ENCODE results near the gene INPP5A. TPM values are rescaled to one million over a fixed set of nuclear protein-coding genes. Genes with fewer than 3 reads are reported as not detected.

The INPP5A gene
- total and polyA plus RNA-seq, 2 donors (not counting 1 experiment from before 2014, with no cell fraction given), result 9.3 to 87.8 TPM

DNA sequence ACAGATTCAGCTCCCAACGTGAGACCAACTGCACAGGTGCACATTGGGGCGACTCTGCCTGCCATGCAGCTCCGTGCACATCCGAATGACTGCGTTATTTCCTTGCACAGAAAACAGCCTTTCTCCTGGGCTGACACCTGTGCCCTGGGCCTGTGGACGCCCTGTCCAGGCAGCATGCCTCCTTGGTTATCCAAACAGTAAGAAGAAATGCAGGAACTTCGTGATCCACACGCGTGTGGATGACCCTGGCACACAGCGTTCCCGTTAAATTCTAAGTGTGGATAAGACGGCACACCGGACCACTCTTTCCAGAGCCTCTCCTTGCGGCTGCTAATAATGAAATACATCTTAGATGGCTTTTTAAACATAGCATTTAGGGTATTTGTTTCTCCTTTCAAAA lies 208.8 kb downstream of the INPP5A start:
- DNase-seq, result no peak
- intact Hi-C loops (cut with micrococcal nuclease), result no loop called here
- Histone ChIP-seq H3K4me3 (ENCODE audit: control extremely low read depth in 1 of 5, extremely low read depth in 1 of 5, insufficient read depth in 1 of 5, low read depth in 2 of 5, low read length in 4 of 5) (no peak overlapping the region), H3K4me1 (ENCODE audit: control insufficient read depth in 2 of 2, insufficient read depth in 2 of 2, low read length in 2 of 2) (no peaks in the 10 kb centered on the region), H2AFZ (ENCODE audit: insufficient read depth, low read depth, low read length, poor library complexity, severe bottlenecking) (no peak overlapping the region), H3K27ac (ENCODE audit: low read length in 2 of 2) (no peak overlapping the region), H3K27me3 (replicated peaks in 1 of 4; ENCODE audit: control extremely low read depth in 1 of 4, control insufficient read depth in 3 of 4, insufficient read depth in 4 of 4, low read length in 3 of 4) (no peaks in the 10 kb centered on the region), H3K9me3 (ENCODE audit: control extremely low read depth in 1 of 3, control insufficient read depth in 2 of 3, insufficient read depth in 1 of 3, low read length in 2 of 3) (peaks cover 0 to 8% (median 0%) of the 10 kb centered on the region in 3 donors), H3K79me2 (ENCODE audit: control insufficient read depth, insufficient read depth, low read length) (no peaks in the 10 kb centered on the region), H3K9ac (ENCODE audit: low read length) (no peak overlapping the region), H3K36me3 (replicated peaks in 1 of 2; ENCODE audit: control extremely low read depth in 1 of 2, control insufficient read depth in 1 of 2, extremely low read depth in 1 of 2, insufficient read depth in 2 of 2, low read length in 1 of 2) (peaks cover 0 to 9% of the 10 kb centered on the region in 2 experiments), H4K20me1 (ENCODE audit: control insufficient read depth, insufficient read depth, low read length, poor library complexity, severe bottlenecking) (peaks cover 43% of the 10 kb centered on the region), H3K4me2 (replicated peaks; ENCODE audit: low read depth, low read length, poor library complexity, severe bottlenecking) (no peak overlapping the region)
- POLR2A ChIA-PET, result no interaction called here
- WGBS (ENCODE audit: insufficient coverage), result 93% methylated on average over 7 of the region's 14 CpGs
- no peak for ATAC-seq (ENCODE audit: low read depth)
- H3K4me3 Mint-ChIP-seq, result no peak overlapping the region
- no peak for TF ChIP-seq EZH2 (IDR thresholded peaks at IDR 0.05; ENCODE audit: borderline replicate concordance, insufficient read depth, low read depth, low read length, poor library complexity, severe bottlenecking)
- TF ChIP-seq CTCF (IDR thresholded peaks at IDR 0.05), result no peak
- H3K27me3 Mint-ChIP-seq, result no peaks in the 10 kb centered on the region
- no peaks in the 10 kb centered on the region for H3K9me3 Mint-ChIP-seq (ENCODE audit: insufficient read depth)
- CTCF ChIA-PET, result no interaction called here
- H3K4me1 Mint-ChIP-seq, result no peaks in the 10 kb centered on the region
- H3K27ac Mint-ChIP-seq, result no peak overlapping the region

DNA sequence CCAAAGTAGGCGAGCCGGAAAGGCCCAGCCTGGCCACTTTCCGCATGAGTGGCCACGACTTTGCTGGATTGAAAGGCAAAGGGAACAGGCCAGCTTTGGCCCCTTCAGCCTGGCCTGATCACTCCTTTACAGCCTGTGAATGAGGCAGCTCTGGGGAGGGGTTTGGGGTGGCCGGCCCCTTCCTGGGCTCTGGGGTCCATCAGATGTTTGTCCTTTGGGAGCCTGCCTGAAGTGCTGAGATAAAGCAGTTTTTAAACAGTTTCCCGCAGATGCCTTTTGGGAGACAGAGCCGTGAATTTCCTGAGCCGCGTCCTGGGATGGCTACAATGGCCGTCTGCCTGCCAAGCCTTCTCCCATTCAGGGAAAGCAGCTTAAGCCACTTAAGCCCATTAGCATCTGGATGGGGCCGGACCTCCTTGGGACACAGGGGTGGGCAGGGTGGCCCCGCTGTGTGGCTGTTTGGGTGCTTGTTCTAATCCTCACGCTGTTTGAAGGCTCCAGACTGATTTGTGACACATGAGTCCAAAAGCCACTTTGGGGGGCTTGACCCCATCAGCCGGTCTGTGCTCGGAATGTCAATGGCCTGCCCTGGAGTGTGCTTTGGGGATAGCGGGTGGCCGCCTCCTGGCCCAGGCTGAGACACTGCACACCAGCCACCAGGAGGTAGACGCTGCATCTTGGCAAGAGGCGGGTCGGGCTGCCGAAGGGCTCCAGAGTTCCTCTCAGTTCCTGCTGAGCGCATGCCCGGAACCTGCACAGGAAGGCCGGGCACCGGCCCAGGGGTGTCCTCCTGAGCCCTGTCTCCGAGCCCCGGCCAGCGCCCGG lies 209.4 kb downstream of the INPP5A start:
- TF ChIP-seq CTCF (IDR thresholded peaks at IDR 0.05) (no peak), EZH2 (IDR thresholded peaks at IDR 0.05; ENCODE audit: borderline replicate concordance, insufficient read depth, low read depth, low read length, poor library complexity, severe bottlenecking) (no peak)
- H3K27ac ChIP-seq (ENCODE audit: low read length in 2 of 2), result no peak overlapping the region
- H3K27me3 ChIP-seq (replicated peaks in 1 of 4; ENCODE audit: control extremely low read depth in 1 of 4, control insufficient read depth in 3 of 4, insufficient read depth in 4 of 4, low read length in 3 of 4), result no peaks in the 10 kb centered on the region
- no peak overlapping the region for H3K4me3 ChIP-seq (ENCODE audit: control extremely low read depth in 1 of 5, extremely low read depth in 1 of 5, insufficient read depth in 1 of 5, low read depth in 2 of 5, low read length in 4 of 5)
- H4K20me1 ChIP-seq (ENCODE audit: control insufficient read depth, insufficient read depth, low read length, poor library complexity, severe bottlenecking), result peaks cover 43% of the 10 kb centered on the region
- Mint-ChIP-seq H3K27me3 (no peaks in the 10 kb centered on the region), H3K4me1 (no peaks in the 10 kb centered on the region), H3K4me3 (no peak overlapping the region), H3K9me3 (ENCODE audit: insufficient read depth) (no peaks in the 10 kb centered on the region), H3K27ac (no peak overlapping the region)
- no peaks in the 10 kb centered on the region for H3K79me2 ChIP-seq (ENCODE audit: control insufficient read depth, insufficient read depth, low read length)
- H3K36me3 ChIP-seq (replicated peaks in 1 of 2; ENCODE audit: control extremely low read depth in 1 of 2, control insufficient read depth in 1 of 2, extremely low read depth in 1 of 2, insufficient read depth in 2 of 2, low read length in 1 of 2), result peaks cover 0 to 9% of the 10 kb centered on the region in 2 experiments
- intact Hi-C loops (cut with micrococcal nuclease), result no loop called here
- no peaks in the 10 kb centered on the region for H3K4me1 ChIP-seq (ENCODE audit: control insufficient read depth in 2 of 2, insufficient read depth in 2 of 2, low read length in 2 of 2)
- H3K4me2 ChIP-seq (replicated peaks; ENCODE audit: low read depth, low read length, poor library complexity, severe bottlenecking), result no peak overlapping the region
- 96% methylated on average over 23 of the region's 29 CpGs for WGBS (ENCODE audit: insufficient coverage)
- ChIA-PET CTCF (no interaction called here), POLR2A (no interaction called here)
- peaks cover 0 to 15% (median 0%) of the 10 kb centered on the region in 3 donors for H3K9me3 ChIP-seq (ENCODE audit: control extremely low read depth in 1 of 3, control insufficient read depth in 2 of 3, insufficient read depth in 1 of 3, low read length in 2 of 3)
- H2AFZ ChIP-seq (ENCODE audit: insufficient read depth, low read depth, low read length, poor library complexity, severe bottlenecking), result no peak overlapping the region
- H3K9ac ChIP-seq (ENCODE audit: low read length), result no peak overlapping the region
- ATAC-seq (ENCODE audit: low read depth) (no peak), DNase-seq (no peak)
